Activated CD8-positive, alpha-beta T cell treated with anti-CD3 and anti-CD28 coated beads for 36 hours (primary cell): ENCODE results near the gene ADAM10. TPM values are rescaled to one million over a fixed set of nuclear protein-coding genes. Genes with fewer than 3 reads are reported as not detected.

Source experiments
- ATAC-seq: fragments of 200-7000 bp; cut with Tn5 transposase; one replicate; pipeline ENCODE4 v1.10.0; 2021; ENCODE audit warnings: mild to moderate bottlenecking, moderate library complexity
- CTCF ChIA-PET: fragments of 350-600 bp; sonication (Branson Sonifier 250); formaldehyde crosslinking; loops from one replicate; lab custom pipeline; 2021; ENCODE audit warnings: antibody characterized with exemption; lab: Charles Lee
- POLR2A ChIA-PET: fragments of 350-600 bp; sonication (Branson Sonifier 250); formaldehyde crosslinking; loops from one replicate; lab custom pipeline; 2021; ENCODE audit warnings: antibody characterized with exemption; lab: Charles Lee
- DNase-seq: peaks from one replicate; pipeline ENCODE4 v3.0.0-alpha.2; 2020
- H3K27ac Mint-ChIP-seq: one replicate; pipeline ENCODE4 v1.8.0; 2021; ENCODE audit warnings: mild to moderate bottlenecking, mixed read lengths
- H3K27me3 Mint-ChIP-seq: one replicate; pipeline ENCODE4 v1.8.0; 2021; ENCODE audit warnings: mixed read lengths
- H3K36me3 Mint-ChIP-seq: one replicate; pipeline ENCODE4 v1.8.0; 2021; ENCODE audit warnings: low read depth, mixed read lengths
- H3K4me1 Mint-ChIP-seq: one replicate; pipeline ENCODE4 v1.8.0; 2021; ENCODE audit warnings: low read depth, mixed read lengths
- H3K4me3 Mint-ChIP-seq: one replicate; pipeline ENCODE4 v1.8.0; 2021; ENCODE audit warnings: mild to moderate bottlenecking, moderate library complexity, mixed read lengths
- H3K9me3 Mint-ChIP-seq: one replicate; pipeline ENCODE4 v1.8.0; 2021; ENCODE audit warnings: mixed read lengths
- intact Hi-C: fragments of 100-400 bp; cut with micrococcal nuclease; formaldehyde crosslinking; loops from one replicate; pipeline ENCODE4 v1.10.0; 2022
- total RNA-seq, 2 experiments: library from RNA; stranded (reverse); gene quantifications; one replicate each; pipeline ENCODE4 v1.2.3, GENCODE V29; 2021
- TF ChIP-seq, protein P1 (sequence below): fragments of 200-600 bp; IDR thresholded peaks from one replicate; pipeline ENCODE4 v1.8.0; 2022; ENCODE audit warnings: antibody characterized with exemption, mild to moderate bottlenecking

ADAM10 gene
- total RNA-seq, 2 experiments from 2014 or later, result 76.4 to 79.4 TPM

DNA sequence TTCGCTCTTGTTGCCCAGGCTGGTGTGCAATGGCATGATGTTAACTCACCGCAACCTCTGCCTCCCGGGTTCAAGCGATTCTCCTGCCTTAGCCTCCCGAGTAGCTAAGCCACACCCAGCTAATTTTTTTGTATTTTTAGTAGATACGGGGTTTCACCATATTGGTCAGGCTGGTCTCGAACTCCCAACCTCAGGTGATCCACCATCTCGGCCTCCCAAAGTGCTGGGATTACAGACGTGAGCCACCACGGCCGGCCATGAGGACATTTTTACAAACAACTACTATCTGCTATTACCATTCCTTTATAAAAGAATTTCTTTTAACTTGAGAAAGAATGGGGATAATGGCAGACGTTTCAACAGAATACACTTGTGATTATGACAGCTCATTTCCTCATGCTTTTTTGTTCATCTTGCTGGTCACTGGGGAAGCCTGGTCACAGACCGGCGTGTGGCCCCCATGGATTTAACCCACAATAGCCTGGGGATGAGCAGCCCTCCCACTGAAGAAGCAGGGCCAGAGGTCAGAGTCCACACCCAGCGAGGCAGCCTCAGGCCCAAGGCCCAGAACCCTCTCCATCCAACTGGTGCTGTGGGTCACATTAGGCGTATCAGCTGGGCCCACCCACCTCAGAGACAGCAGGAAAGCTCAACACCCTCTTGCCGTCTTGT, 205.7 kb downstream of the ADAM10 start:
- TF ChIP-seq, protein P1, sequence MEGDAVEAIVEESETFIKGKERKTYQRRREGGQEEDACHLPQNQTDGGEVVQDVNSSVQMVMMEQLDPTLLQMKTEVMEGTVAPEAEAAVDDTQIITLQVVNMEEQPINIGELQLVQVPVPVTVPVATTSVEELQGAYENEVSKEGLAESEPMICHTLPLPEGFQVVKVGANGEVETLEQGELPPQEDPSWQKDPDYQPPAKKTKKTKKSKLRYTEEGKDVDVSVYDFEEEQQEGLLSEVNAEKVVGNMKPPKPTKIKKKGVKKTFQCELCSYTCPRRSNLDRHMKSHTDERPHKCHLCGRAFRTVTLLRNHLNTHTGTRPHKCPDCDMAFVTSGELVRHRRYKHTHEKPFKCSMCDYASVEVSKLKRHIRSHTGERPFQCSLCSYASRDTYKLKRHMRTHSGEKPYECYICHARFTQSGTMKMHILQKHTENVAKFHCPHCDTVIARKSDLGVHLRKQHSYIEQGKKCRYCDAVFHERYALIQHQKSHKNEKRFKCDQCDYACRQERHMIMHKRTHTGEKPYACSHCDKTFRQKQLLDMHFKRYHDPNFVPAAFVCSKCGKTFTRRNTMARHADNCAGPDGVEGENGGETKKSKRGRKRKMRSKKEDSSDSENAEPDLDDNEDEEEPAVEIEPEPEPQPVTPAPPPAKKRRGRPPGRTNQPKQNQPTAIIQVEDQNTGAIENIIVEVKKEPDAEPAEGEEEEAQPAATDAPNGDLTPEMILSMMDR, result no peak
- H3K36me3 Mint-ChIP-seq, result no peaks in the 10 kb centered on the region
- no peaks in the 10 kb centered on the region for H3K27me3 Mint-ChIP-seq
- H3K4me3 Mint-ChIP-seq, result no peak overlapping the region
- H3K4me1 Mint-ChIP-seq, result peaks cover 25% of the 10 kb centered on the region
- POLR2A ChIA-PET, result no interaction called here
- CTCF ChIA-PET, result no interaction called here
- no peak for DNase-seq
- ATAC-seq, result no peak
- intact Hi-C loops, result no loop called here
- no peak overlapping the region for H3K27ac Mint-ChIP-seq
- H3K9me3 Mint-ChIP-seq, result no peaks in the 10 kb centered on the region

DNA sequence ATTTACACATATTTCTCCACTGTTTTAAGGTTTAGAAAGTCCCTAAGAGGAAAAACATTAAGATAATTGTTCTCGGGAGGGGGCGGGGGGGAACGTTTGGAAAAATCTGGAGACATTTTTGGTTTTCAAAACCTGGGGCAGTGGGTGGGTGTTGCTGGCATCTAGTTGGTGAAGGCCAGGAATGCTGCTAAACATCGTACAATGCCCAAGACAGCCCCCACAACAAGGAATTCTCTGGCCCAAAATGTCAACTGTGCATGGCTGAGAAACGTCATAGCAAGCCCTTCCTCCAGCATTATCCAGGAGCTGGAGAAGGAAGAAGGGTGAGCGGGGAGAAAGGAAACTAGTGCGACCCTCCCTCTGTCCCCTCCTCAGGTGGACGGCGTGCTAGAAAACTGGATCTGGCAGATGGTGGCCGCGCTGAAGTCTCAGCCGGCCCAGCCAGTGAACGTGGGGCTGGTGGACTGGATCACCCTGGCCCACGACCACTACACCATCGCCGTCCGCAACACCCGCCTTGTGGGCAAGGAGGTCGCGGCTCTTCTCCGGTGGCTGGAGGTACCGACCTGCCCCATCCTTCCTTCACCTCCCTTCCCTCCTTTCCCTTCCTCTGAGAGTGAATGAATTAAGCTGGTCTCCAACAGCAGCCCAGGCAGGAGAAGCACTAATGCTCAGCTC, 208.0 kb downstream of the ADAM10 start:
- no peak for DNase-seq
- TF ChIP-seq, protein P1, result no peak
- no peak overlapping the region for H3K4me3 Mint-ChIP-seq
- no peaks in the 10 kb centered on the region for H3K27me3 Mint-ChIP-seq
- intact Hi-C loops, result no loop called here
- CTCF ChIA-PET, result no interaction called here
- H3K9me3 Mint-ChIP-seq, result no peaks in the 10 kb centered on the region
- H3K4me1 Mint-ChIP-seq, result peaks cover 20% of the 10 kb centered on the region
- H3K27ac Mint-ChIP-seq, result no peak overlapping the region
- POLR2A ChIA-PET, result no interaction called here
- H3K36me3 Mint-ChIP-seq, result no peaks in the 10 kb centered on the region
- no peak for ATAC-seq

DNA sequence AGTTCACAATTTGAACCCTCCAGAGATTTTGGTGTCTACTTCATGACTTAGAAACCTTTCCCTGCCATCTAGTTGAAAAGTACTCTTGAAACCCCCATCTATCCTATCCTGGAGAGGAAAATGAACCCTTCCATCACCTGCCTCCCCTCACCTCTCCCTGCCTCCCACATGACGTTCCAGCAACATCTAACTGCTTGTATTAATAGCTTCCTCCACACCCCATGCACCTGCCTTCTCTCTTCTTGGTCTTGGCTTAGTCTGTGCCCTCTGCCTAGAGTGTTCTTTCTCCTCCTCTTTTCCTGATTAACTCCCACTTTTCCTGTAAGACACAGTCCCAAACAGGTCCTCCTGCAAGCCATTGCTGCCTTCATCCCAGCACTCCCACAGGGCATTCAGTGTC, 210.0 kb downstream of the ADAM10 start:
- no peaks in the 10 kb centered on the region for H3K9me3 Mint-ChIP-seq

DNA sequence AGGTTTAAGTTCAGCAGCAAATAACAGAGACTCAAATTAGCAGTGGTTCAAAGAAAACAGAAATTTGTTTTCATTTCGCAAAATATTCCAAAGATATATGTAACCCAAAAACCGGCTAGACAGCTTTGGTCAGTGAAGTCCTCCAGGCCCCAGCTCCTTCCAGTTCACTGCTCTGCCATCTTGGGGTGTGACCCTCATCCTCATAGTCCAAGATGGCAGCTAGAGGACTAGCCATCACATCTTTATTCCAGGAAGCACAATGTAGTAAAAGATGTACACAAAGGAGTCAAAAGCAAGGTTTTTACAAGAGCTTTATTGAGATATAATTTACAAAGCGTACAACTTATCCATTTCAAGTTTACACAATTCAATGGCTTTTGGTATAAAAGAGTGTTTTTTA, 210.6 kb downstream of the ADAM10 start:
- no peaks in the 10 kb centered on the region for H3K4me1 Mint-ChIP-seq
- ATAC-seq (no peak), DNase-seq (no peak)
- intact Hi-C loops, result no loop called here
- H3K27me3 Mint-ChIP-seq, result no peaks in the 10 kb centered on the region
- CTCF ChIA-PET, result no interaction called here
- no peaks in the 10 kb centered on the region for H3K36me3 Mint-ChIP-seq
- no peak overlapping the region for H3K4me3 Mint-ChIP-seq
- no peaks in the 10 kb centered on the region for H3K9me3 Mint-ChIP-seq
- TF ChIP-seq, protein P1, result no peak
- no peak overlapping the region for H3K27ac Mint-ChIP-seq
- POLR2A ChIA-PET, result interaction anchor here (0.8 kb wide), 1 partner anchor 242 kb away, joined by 3 read pairs; no protein-coding TSS in a partner anchor

More for the DNA sequence above, 210.0 kb downstream of the ADAM10 start:
- Mint-ChIP-seq H3K4me3 (no peak overlapping the region), H3K4me1 (peaks cover under 1% of the 10 kb centered on the region), H3K36me3 (no peaks in the 10 kb centered on the region), H3K27ac (no peak overlapping the region), H3K27me3 (no peaks in the 10 kb centered on the region)
- TF ChIP-seq, protein P1, result no peak
- intact Hi-C loops, result no loop called here
- ATAC-seq, result no peak
- ChIA-PET CTCF (no interaction called here), POLR2A (no interaction called here)
- DNase-seq, result no peak

Other genes starting within 250 kb of the ADAM10 start
- gene MINDY2, start 21.6 kb upstream of the ADAM10 start, total RNA-seq, result 10 to 100 TPM in 1 of 2 experiments, 1 to 10 TPM in 1; 9.0 to 10.3 TPM
- 10 to 100 TPM; 79.8 to 89.9 TPM for gene SLTM, start 184.0 kb upstream of the ADAM10 start, total RNA-seq
- 10 to 100 TPM; 28.5 to 30.5 TPM for gene RNF111, start 238.0 kb upstream of the ADAM10 start, total RNA-seq